ENCODE results near the gene MPZL2.

GRCh38 chr11:118234833-118235232 is 29.3 kb downstream of the MPZL2 start:
- TF ChIP-seq HDAC6 (IDR thresholded peaks at IDR 0.05; ENCODE audit: low read depth, low read length) (no peak), ZNF24 (IDR thresholded peaks at IDR 0.05) (no peak), MAX (CRISPR knock-in tag; IDR thresholded peaks at IDR 0.05) (no peak), ZNF586 (CRISPR knock-in tag; conservative IDR thresholded peaks at IDR 0.05) (no peak)

Measured in K562 (cell line).